Dendritic cell treated with granulocyte-macrophage colony-stimulating factor and Interleukin-4, amounts not matched to agents 40 ng/mL and 50 ng/mL, for 4 days (primary cell): ENCODE data around the gene ZNF282.

ENCODE experiments used
- H3K27ac Mint-ChIP-seq: one replicate; pipeline ENCODE4 v1.8.0; 2022; ENCODE audit warnings: mild to moderate bottlenecking, mixed read lengths
- H3K27me3 Mint-ChIP-seq: one replicate; pipeline ENCODE4 v1.8.0; 2022; ENCODE audit warnings: mild to moderate bottlenecking, mixed read lengths
- H3K36me3 Mint-ChIP-seq: one replicate; pipeline ENCODE4 v1.8.0; 2022; ENCODE audit warnings: low read depth, mixed read lengths
- H3K4me1 Mint-ChIP-seq: one replicate; pipeline ENCODE4 v1.8.0; 2022; ENCODE audit warnings: low read depth, mixed read lengths
- H3K4me3 Mint-ChIP-seq: one replicate; pipeline ENCODE4 v1.8.0; 2022; ENCODE audit warnings: mild to moderate bottlenecking, moderate library complexity, mixed read lengths
- H3K9me3 Mint-ChIP-seq: one replicate; pipeline ENCODE4 v1.8.0; 2022; ENCODE audit warnings: mixed read lengths
- intact Hi-C: fragments of 100-400 bp; cut with micrococcal nuclease; formaldehyde crosslinking; loops from one replicate; pipeline ENCODE4 v1.15.0; 2022

ZNF282 gene

DNA sequence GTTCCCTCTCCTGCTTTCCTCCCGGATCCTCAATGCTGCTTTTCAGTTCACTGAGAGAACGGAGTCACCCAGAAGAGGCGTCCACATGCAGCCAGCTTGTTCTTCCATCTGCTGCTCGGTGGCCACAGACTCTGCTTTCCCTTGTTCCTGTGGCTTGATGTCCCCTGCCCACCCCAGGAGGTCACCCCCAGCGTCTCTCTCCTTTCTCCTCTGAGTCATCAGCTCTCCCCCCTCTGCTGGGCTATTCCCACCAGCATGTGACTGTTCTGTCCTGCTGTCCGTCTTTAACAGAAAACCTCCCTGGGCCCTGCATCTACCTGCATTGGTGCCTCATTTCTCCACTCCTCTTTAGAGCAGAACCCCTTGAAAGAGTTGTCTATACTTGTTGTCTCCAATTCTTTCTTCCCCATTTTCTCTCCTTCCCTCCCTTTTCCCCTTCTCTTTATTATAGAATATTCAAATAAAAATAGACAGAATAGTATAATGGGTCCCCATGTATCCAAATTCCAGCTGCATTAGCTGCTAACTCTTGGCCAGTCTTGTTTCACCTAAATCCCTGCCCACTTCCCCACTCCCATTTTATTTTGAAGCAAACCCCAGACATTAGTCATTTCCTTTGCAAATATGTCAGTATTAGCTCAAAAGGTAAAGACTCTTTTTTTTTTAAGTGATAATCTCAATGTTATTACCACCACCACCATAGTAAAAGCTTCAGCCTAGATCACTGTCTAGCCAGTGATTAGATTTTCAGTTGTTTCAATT lies 4.1 kb downstream of the ZNF282 start:
- no peaks in the 10 kb centered on the region for H3K27me3 Mint-ChIP-seq
- peak overlapping the region; percentile 10 for H3K27ac Mint-ChIP-seq
- H3K4me3 Mint-ChIP-seq = no peak overlapping the region
- H3K4me1 Mint-ChIP-seq = peaks cover 37% of the 10 kb centered on the region
- peaks cover 68% of the 10 kb centered on the region for H3K36me3 Mint-ChIP-seq
- intact Hi-C loops = no loop called here
- no peaks in the 10 kb centered on the region for H3K9me3 Mint-ChIP-seq

DNA sequence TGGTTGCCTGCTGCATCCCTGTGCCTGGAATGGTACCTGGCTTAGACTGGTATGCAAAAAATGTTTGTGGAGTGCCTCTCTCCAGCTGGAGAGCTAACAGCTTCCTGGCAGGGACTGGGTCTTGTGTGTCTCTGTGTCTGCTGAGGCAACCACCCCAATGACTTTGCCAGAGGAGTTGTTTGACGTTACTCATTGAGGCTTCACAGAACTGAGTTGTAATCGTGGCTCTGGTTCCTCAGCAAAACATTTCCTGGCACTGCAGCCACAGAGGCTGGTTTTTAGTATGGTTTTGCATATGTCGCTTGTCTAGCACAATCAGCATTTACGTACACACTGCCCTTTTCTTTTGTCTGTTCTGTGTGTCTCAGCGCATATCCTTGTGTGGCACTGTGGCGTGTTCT lies 7.5 kb downstream of the ZNF282 start:
- Mint-ChIP-seq H3K36me3 (peaks cover 96% of the 10 kb centered on the region), H3K9me3 (no peaks in the 10 kb centered on the region), H3K4me3 (no peak overlapping the region), H3K4me1 (peaks cover 18% of the 10 kb centered on the region), H3K27ac (no peak overlapping the region), H3K27me3 (no peaks in the 10 kb centered on the region)
- intact Hi-C loops = no loop called here

DNA sequence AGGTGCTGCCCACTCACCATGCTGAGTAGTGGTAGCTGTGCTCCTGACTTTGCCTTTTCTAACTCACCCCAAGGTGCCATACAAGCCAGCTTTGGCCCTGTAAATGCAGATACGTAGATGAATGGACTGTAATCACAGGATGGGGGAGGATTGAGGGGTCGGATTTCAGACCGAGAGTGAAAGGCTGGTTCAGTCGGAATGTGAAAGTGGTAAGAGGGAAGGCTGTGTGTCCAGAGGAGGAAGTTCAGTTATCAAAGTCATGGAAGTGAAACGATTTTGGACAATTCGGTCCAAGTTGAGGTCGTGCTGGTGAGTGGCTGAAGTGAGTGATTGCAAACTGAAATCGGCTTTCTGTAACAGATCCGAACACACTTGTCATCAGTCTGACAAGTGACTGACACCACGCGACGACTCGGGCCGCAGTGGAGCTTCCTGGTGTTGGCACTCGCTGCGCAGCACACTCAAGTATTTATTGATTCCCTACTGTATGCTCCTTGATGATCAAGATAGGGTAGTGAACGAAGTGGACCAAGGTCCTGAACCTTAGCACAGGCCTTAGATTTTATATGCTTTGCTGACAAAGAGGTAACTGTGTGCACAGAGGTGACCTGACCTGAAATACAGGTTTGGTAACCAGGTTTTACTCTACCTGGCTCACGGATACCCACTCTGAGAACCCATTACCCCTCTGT lies 10.5 kb downstream of the ZNF282 start:
- Mint-ChIP-seq H3K36me3 (peaks cover 96% of the 10 kb centered on the region), H3K9me3 (no peaks in the 10 kb centered on the region), H3K4me1 (peaks cover 6% of the 10 kb centered on the region), H3K4me3 (no peak overlapping the region), H3K27ac (no peak overlapping the region), H3K27me3 (no peaks in the 10 kb centered on the region)
- intact Hi-C loops = no loop called here

DNA sequence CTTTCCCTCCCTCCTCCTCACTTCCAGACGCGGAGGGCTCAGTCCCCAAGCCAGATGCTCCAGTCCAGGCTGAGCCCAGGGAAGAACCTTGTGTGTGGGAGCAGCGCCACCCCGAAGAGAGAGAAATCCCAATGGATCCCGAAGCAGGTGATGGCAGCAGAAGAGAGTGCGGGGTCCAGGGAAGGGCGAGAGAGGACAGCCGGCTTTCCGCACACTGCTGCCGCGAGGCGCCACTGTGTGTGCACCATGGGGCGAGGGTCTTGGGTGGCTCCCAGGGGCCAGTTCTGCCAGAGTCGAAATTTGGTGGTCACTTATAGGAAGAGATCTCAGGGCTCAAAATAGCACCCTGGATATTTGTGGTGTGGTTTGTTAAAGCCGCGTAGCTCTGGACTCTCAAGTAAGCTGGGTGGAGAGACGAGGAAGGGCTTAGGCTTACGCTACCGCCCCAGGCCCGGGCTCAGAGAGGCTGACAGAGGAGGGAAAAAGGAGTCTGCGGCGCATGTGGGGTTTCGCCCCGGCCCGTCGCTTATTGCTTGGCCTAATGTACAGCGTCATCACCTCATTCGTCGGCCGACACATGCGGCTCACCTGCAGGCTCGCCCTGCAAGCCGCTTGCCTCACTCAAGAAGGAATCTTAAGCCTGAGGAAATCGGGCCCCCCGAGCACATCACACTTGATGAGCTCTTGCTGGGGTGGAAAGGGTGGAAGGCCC lies 12.1 kb downstream of the ZNF282 start:
- no peaks in the 10 kb centered on the region for H3K27me3 Mint-ChIP-seq
- H3K9me3 Mint-ChIP-seq = no peaks in the 10 kb centered on the region
- peaks cover 6% of the 10 kb centered on the region for H3K4me1 Mint-ChIP-seq
- peaks cover 96% of the 10 kb centered on the region for H3K36me3 Mint-ChIP-seq
- intact Hi-C loops = no loop called here
- H3K27ac Mint-ChIP-seq = no peak overlapping the region
- no peak overlapping the region for H3K4me3 Mint-ChIP-seq

DNA sequence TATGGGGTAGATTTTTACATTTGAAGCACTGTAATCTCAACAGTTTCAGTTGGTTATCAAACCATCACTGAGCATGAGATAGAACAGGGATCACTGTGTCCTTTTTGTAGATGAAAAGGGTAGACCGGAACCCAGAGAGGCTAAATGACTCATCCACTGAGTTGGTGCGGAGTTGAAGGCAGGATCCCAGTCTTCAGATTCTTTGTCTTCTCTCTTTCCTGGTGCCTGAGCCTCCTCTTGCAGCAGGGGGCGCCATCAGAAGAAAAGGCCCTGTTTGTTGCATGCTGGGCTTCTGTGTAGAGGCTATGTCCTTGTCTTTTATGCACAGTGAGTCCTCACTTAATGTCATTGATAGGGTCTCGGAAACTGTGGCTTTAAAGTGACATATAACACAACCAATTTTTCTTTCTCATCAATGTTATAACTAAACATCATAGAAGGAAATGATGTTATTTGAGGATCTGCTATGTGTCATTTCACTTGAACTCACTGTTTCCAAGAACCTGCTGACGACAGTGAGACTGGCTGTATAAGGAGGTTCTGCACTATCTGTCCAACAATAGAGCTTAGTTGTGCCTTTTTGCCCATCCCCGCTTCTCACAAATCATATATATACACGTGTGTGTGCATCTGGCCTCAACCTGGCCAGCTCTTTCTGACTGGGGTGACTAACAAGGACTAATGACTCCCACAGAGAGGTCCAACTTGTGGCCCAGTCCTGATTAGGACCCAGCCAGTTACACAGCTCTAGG lies 14.3 kb downstream of the ZNF282 start:
- no peaks in the 10 kb centered on the region for H3K9me3 Mint-ChIP-seq
- peaks cover 96% of the 10 kb centered on the region for H3K36me3 Mint-ChIP-seq
- peaks cover 6% of the 10 kb centered on the region for H3K4me1 Mint-ChIP-seq
- intact Hi-C loops = no loop called here
- no peak overlapping the region for H3K27ac Mint-ChIP-seq
- no peaks in the 10 kb centered on the region for H3K27me3 Mint-ChIP-seq
- no peak overlapping the region for H3K4me3 Mint-ChIP-seq

DNA sequence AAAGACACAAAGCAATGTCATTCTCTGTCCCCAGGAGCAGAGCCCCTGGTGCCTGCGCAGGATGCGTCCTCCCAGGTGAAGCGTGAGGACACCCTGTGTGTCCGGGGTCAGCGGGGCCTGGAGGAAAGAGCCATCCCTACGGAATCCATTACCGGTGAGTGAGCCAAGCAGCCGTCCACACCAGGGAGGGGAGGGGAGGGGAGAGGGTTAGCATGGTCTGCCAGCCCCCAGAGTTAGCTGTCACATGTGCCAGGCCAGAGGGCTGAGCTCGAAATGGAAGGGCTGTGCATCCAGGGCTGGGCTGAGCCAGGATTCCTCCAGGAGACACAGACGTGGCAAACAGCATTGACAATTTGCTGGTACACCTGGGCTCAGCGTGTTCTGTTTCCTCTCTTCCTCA lies 15.2 kb downstream of the ZNF282 start:
- H3K27ac Mint-ChIP-seq = no peak overlapping the region
- peaks cover 4% of the 10 kb centered on the region for H3K4me1 Mint-ChIP-seq
- peaks cover 100% of the 10 kb centered on the region for H3K36me3 Mint-ChIP-seq

DNA sequence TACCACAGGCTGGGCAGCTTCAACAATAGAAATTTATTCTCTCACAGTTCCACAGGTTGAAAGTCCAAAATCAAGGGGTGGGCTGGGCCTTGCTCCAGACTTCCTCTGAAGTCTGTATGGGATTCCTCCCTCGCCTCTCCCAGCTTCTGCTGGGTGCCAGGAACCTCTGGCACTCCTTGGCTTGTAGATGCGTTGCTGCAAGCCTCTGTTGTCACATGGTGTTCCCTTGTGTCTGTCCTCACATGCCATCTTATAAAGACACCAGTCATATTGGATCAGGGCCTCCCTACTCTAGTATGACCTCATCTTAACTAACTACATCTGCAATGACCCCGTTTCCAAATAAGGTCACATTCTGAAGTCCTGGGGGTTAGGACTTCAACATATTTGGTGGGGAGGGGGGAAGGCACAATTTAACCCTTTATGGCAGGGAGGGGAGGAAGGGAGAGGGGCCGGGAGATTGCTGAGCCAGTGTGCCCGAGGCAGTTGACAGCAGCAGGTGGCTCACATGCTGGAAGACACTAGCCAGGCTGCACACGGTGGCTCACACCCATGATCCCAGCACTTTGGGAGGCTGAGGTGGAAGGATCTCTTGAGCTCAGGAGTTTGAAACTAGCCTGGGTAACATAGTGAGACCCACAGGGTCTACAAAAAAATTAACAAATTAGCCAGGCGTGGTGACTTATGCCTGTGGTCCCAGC lies 18.8 kb downstream of the ZNF282 start:
- Mint-ChIP-seq H3K4me1 (no peaks in the 10 kb centered on the region), H3K27me3 (no peaks in the 10 kb centered on the region), H3K36me3 (peaks cover 100% of the 10 kb centered on the region), H3K9me3 (no peaks in the 10 kb centered on the region), H3K4me3 (no peak overlapping the region), H3K27ac (no peak overlapping the region)
- intact Hi-C loops = no loop called here

More for the DNA sequence above, 15.2 kb downstream of the ZNF282 start:
- Mint-ChIP-seq H3K4me3 (no peak overlapping the region), H3K9me3 (no peaks in the 10 kb centered on the region), H3K27me3 (no peaks in the 10 kb centered on the region)
- intact Hi-C loops = no loop called here

DNA sequence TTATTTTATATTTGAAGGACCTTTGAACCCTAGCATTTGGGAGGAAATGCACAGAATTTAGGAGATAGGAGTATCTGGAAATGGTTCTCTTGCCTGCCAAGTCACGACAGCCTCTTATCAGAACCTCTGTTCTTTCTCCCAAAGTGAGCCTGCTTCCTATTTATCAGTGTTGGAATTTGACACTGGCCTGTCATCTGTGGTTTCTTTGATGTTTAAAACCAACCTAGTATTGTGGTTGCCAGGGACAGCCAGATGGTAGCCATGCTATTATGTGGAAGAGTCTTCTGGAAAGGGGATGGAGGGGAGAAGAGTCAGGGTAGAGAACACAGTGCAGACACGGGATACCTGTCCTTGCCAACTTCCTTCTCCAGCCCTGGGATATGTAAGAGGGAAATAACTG lies 21.1 kb downstream of the ZNF282 start:
- intact Hi-C loops = no loop called here
- H3K27ac Mint-ChIP-seq = no peak overlapping the region
- peaks cover 100% of the 10 kb centered on the region for H3K36me3 Mint-ChIP-seq
- H3K4me1 Mint-ChIP-seq = no peaks in the 10 kb centered on the region
- H3K4me3 Mint-ChIP-seq = no peak overlapping the region
- no peaks in the 10 kb centered on the region for H3K9me3 Mint-ChIP-seq
- no peaks in the 10 kb centered on the region for H3K27me3 Mint-ChIP-seq

DNA sequence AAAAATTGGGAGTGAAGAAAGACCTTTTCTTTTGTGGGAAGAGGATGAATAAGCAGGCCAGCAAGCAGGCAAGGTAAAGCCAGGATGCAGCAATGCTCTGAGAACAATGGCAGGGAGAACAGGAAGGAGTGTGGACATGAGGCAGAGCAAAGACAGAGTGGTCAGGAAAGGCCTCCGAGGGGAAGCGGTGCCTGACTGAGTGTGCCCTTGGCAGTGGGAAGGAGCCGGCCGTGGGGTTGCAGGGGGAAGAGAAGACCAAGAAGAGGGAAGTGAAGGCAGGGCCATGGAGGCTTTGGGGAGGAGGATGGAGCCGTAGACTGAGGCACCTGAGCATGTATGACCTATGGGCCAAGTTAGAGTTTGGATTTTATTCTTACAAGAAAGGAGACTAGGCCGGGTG lies 22.2 kb downstream of the ZNF282 start:
- H3K4me3 Mint-ChIP-seq = no peak overlapping the region
- no peaks in the 10 kb centered on the region for H3K9me3 Mint-ChIP-seq
- no peaks in the 10 kb centered on the region for H3K4me1 Mint-ChIP-seq
- H3K27ac Mint-ChIP-seq = no peak overlapping the region
- peaks cover 99% of the 10 kb centered on the region for H3K36me3 Mint-ChIP-seq
- H3K27me3 Mint-ChIP-seq = no peaks in the 10 kb centered on the region
- intact Hi-C loops = no loop called here

DNA sequence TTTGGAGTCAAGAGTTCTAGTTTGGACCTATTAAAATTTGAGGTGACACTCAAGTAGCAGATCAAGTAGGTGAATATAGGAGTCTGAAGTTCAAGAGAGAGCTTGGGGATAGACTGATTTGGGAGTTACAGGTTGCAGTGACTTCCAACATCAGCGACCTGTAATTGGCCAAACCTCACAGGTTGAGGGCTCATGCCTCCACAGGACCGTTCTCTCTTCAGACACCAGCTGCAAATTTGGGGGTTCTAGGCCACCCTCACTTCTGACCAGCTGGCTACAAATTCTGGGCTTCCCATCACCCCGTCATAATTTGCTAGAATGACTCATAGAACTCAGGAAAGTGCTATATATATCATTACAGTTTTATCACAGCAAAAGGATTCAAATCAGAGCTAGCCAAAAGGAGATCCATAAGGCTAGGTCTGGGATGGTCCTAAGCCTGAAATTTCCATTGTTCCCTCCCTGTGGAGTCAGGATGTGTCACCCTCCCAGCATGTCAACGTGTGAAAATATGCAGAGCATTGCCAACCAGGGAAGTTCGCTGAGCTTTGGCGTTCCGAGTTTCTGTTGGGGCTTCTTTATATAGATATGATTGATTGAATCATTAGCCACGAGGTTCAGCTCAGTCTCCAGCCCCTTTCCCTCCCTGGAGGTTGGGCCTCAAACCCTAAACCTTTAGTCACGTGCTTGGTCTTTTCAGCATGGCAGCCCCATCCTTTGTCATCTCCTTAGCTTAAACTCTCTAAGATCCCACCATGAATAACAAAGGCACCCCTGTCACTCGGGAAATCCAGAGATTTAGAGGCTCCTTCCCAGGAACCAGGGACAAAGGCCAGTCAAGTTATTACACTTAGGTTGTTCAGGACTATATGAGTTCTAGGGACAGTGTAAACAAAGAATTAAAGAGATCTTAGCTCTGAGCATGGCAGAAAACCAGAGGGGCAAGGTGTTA lies 23.4 kb downstream of the ZNF282 start:
- intact Hi-C loops = no loop called here
- Mint-ChIP-seq H3K4me1 (no peaks in the 10 kb centered on the region), H3K27me3 (no peaks in the 10 kb centered on the region), H3K9me3 (no peaks in the 10 kb centered on the region), H3K36me3 (peaks cover 96% of the 10 kb centered on the region), H3K4me3 (no peak overlapping the region), H3K27ac (no peak overlapping the region)

DNA sequence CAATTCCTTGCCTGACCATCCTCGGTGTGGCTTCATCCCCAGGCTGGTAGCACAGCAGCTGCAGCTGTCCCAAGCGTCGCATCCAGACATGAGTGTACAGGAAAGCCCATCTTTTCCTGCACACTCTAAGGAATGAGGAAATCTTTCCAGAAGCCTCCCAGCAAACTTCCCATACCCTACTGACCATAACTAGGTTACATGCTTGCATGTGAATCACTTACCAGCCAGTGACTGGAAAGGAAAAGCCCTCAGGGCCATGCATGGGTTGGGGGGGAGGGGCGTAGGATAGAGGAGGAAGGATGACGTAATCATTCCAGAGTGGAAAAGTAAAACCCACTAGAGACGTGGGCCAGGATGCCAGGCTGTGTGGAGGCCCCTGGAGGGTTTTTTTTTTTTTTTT lies 25.2 kb downstream of the ZNF282 start:
- Mint-ChIP-seq H3K27ac (no peak overlapping the region), H3K27me3 (no peaks in the 10 kb centered on the region), H3K4me1 (no peaks in the 10 kb centered on the region), H3K4me3 (no peak overlapping the region), H3K36me3 (peaks cover 96% of the 10 kb centered on the region), H3K9me3 (no peaks in the 10 kb centered on the region)
- intact Hi-C loops = no loop called here

DNA sequence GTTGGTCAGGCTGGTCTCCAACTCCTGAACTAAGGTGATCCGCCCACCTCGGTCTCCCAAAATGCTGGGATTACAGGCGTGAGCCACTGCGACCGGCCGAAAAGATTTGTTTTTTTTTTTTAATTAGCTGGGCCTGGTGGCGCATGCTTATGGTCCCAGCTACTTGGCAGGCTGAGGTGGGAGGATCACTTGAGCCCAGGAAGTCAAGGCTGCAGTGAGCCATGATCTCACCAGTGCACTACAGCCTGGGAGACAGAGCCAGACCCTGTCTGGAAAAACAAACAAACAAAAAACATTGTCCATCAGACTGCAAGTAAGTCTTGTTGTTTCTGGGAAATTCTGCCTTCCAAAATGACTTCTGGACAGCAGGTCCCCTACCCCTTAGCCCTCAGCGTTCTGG lies 27.8 kb downstream of the ZNF282 start:
- peaks cover 79% of the 10 kb centered on the region for H3K36me3 Mint-ChIP-seq
- intact Hi-C loops = no loop called here
- no peaks in the 10 kb centered on the region for H3K27me3 Mint-ChIP-seq
- no peaks in the 10 kb centered on the region for H3K9me3 Mint-ChIP-seq
- no peak overlapping the region for H3K4me3 Mint-ChIP-seq
- no peaks in the 10 kb centered on the region for H3K4me1 Mint-ChIP-seq
- H3K27ac Mint-ChIP-seq = no peak overlapping the region
